DND-41 (cell line): Measurements from ENCODE around the gene PBX3.

Source experiments
- EZH2 ChIP-seq: IDR thresholded peaks from 3 replicates; pipeline ENCODE4 v1.6.1; 2012; ENCODE audit warnings: borderline replicate concordance, low read depth, mild to moderate bottlenecking, moderate library complexity, low read length, inconsistent platforms; ENCODE audit not compliant: severe bottlenecking
- TF ChIP-seq, protein P1 (sequence below): IDR thresholded peaks from 2 replicates; pipeline ENCODE4 v1.5.1; 2012; ENCODE audit warnings: borderline replicate concordance, low read length, moderate library complexity, mild to moderate bottlenecking; ENCODE audit not compliant: poor library complexity, severe bottlenecking; ENCODE audit errors: extremely low read depth

DNA sequence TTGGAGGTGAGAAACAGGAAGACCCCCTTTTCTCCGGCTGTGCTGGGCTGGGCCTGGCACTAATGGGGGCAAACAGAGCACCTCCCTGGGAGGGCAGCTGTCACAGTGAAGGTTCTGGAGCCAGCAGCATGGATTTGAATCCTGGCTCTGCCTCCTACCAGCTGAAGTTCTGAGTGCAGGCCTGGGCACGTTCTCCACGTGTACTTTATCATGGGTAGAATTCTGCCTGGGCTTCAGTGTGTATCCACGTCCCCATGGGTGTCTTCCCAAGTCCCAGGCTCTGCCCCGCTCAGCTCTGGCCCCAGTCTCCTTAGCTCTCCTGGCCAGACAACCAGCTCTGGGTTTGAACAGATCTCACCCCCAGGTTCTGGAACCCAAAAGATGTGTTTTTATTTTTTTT is 223.2 kb downstream of the PBX3 start:
- TF ChIP-seq, protein P1, sequence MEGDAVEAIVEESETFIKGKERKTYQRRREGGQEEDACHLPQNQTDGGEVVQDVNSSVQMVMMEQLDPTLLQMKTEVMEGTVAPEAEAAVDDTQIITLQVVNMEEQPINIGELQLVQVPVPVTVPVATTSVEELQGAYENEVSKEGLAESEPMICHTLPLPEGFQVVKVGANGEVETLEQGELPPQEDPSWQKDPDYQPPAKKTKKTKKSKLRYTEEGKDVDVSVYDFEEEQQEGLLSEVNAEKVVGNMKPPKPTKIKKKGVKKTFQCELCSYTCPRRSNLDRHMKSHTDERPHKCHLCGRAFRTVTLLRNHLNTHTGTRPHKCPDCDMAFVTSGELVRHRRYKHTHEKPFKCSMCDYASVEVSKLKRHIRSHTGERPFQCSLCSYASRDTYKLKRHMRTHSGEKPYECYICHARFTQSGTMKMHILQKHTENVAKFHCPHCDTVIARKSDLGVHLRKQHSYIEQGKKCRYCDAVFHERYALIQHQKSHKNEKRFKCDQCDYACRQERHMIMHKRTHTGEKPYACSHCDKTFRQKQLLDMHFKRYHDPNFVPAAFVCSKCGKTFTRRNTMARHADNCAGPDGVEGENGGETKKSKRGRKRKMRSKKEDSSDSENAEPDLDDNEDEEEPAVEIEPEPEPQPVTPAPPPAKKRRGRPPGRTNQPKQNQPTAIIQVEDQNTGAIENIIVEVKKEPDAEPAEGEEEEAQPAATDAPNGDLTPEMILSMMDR = no peak
- TF ChIP-seq EZH2 = no peak
